H1 (cell line): ENCODE measurements around the gene FGF3.

Experiments used
- POLR2AphosphoS5 ChIP-seq: IDR thresholded peaks from 2 replicates; pipeline ENCODE4 v1.6.1; 2011; ENCODE audit warnings: low read depth, low read length
- TF ChIP-seq, protein P1 (sequence below), 3 experiments: IDR thresholded peaks; 1 replicate in 2 of 3; 2 replicates in 1 of 3; pipeline versions ENCODE4 v1.5.1 to v1.6.1; 2011; ENCODE audit warnings: low read length in 3 of 3, mild to moderate bottlenecking in 3 of 3, inconsistent platforms in 2 of 3, low read depth in 1 of 3, moderate library complexity in 1 of 3; ENCODE audit not compliant: insufficient read depth in 1 of 3; ENCODE audit errors: control extremely low read depth in 1 of 3
- TF ChIP-seq, protein P2 (sequence below): IDR thresholded peaks from 2 replicates; pipeline ENCODE4 v1.6.1; 2012; ENCODE audit warnings: inconsistent platforms

- TF ChIP-seq, protein P1, sequence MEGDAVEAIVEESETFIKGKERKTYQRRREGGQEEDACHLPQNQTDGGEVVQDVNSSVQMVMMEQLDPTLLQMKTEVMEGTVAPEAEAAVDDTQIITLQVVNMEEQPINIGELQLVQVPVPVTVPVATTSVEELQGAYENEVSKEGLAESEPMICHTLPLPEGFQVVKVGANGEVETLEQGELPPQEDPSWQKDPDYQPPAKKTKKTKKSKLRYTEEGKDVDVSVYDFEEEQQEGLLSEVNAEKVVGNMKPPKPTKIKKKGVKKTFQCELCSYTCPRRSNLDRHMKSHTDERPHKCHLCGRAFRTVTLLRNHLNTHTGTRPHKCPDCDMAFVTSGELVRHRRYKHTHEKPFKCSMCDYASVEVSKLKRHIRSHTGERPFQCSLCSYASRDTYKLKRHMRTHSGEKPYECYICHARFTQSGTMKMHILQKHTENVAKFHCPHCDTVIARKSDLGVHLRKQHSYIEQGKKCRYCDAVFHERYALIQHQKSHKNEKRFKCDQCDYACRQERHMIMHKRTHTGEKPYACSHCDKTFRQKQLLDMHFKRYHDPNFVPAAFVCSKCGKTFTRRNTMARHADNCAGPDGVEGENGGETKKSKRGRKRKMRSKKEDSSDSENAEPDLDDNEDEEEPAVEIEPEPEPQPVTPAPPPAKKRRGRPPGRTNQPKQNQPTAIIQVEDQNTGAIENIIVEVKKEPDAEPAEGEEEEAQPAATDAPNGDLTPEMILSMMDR (IDR thresholded peaks at IDR 0.05; ENCODE audit: control extremely low read depth in 1 of 3, insufficient read depth in 1 of 3, low read depth in 1 of 3, low read length in 3 of 3), result no peak
- TF ChIP-seq, protein P2, sequence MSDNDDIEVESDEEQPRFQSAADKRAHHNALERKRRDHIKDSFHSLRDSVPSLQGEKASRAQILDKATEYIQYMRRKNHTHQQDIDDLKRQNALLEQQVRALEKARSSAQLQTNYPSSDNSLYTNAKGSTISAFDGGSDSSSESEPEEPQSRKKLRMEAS, result no peak
- TF ChIP-seq POLR2AphosphoS5, result no peak
These were observed 44.7 kb downstream of the FGF3 start for GRCh38 chr11:69774354-69775162.
